ENCODE measurements around the gene KLHL26. TPM values are rescaled to one million over a fixed set of nuclear protein-coding genes. Genes with fewer than 3 reads are reported as not detected.

KLHL26 gene
- total RNA-seq, 1 donor from 2014 or later: 8.3 TPM

DNA sequence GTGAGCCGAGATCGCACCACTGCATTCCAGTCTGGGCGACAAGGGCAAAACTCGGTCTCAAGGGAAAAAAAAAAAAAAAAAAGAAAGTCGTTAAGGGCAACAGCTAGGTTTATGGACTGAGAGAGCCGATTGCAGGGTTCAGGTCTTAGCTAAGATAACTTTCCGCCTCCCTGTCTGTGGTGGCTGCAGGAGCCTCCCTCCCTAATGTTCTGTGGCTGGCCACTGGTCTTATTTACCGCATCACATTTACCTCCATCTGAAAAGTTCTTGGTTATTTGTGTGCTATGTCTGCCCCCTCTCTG lies 45.9 kb downstream of the KLHL26 start:
- no peak for DNase-seq (ENCODE audit: extremely low spot score in 2 of 2)
- peaks cover 29% of the 10 kb centered on the region for H3K4me1 ChIP-seq
- H3K9me3 ChIP-seq: no peaks in the 10 kb centered on the region
- TF ChIP-seq, protein P1, sequence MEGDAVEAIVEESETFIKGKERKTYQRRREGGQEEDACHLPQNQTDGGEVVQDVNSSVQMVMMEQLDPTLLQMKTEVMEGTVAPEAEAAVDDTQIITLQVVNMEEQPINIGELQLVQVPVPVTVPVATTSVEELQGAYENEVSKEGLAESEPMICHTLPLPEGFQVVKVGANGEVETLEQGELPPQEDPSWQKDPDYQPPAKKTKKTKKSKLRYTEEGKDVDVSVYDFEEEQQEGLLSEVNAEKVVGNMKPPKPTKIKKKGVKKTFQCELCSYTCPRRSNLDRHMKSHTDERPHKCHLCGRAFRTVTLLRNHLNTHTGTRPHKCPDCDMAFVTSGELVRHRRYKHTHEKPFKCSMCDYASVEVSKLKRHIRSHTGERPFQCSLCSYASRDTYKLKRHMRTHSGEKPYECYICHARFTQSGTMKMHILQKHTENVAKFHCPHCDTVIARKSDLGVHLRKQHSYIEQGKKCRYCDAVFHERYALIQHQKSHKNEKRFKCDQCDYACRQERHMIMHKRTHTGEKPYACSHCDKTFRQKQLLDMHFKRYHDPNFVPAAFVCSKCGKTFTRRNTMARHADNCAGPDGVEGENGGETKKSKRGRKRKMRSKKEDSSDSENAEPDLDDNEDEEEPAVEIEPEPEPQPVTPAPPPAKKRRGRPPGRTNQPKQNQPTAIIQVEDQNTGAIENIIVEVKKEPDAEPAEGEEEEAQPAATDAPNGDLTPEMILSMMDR (IDR thresholded peaks at IDR 0.05): no peak
- TF ChIP-seq POLR2A (IDR thresholded peaks at IDR 0.05) (no peak), POLR2AphosphoS5 (IDR thresholded peaks at IDR 0.05; ENCODE audit: insufficient read depth in 1 of 2, low read depth in 1 of 2) (no peak)
- intact Hi-C loops (cut with DNase I): loop anchor here (10.0 kb wide), 1 partner anchor 162 kb away; no protein-coding TSS in a partner anchor
- H3K4me3 ChIP-seq: peak overlapping the region; percentile 50 to 64
- no peaks in the 10 kb centered on the region for H3K27me3 ChIP-seq
- H3K36me3 ChIP-seq: no peaks in the 10 kb centered on the region
- peak overlapping the region; percentile 84 for H3K27ac ChIP-seq

DNA sequence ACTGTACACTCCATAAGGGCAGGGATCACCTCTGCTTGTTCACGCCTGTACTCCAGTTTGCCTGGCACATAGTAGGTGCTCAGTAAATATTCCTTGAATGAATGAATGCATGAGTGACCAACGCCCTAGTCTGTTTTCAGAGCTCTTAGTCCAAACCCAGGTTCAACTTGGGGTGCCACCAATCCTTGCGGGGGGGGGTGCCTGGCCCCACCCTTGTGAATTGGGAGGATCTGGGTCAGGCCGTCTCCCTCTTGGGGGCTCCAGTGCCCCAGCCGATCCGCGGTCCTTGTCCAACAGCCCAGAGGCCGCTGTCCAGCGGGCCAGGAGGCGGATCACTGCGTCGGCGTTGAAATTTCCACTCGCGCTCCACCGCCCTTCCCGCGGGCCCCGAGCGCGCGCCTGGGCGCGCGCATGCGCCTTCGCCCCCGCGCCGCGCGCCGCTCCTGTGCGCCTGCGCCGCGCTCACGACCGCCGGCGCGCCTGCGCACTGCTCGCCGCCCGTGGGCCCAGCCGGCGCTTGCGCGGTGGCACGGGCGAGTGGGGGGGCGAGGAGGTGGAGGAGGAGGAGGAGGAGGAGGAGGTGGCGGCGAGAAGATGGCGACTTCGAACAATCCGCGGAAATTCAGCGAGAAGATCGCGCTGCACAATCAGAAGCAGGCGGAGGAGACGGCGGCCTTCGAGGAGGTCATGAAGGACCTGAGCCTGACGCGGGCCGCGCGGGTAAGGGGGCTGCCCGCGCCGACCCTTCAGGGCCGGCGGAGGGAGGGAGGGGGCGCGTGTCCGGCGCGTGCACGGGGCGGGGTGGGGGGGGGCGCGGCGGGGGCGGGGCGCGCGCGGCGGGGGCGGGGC lies 46.5 kb downstream of the KLHL26 start, which contains the start of gene CRTC1:
Gene CRTC1, plus strand, starts transcription at position 572 of the 849 bp plus-strand sequence. Its CDS starts 23 bp downstream, at position 595.
- H3K4me1 ChIP-seq: peaks cover 23% of the 10 kb centered on the region
- TF ChIP-seq POLR2AphosphoS5 (IDR thresholded peaks at IDR 0.05; ENCODE audit: insufficient read depth in 1 of 2, low read depth in 1 of 2): peak in 1 of 2 donors; percentile 80
- TF ChIP-seq POLR2A (IDR thresholded peaks at IDR 0.05): peak in 1 of 2 donors; percentile 61
- TF ChIP-seq, protein P1 (IDR thresholded peaks at IDR 0.05): no peak
- H3K9me3 ChIP-seq: no peaks in the 10 kb centered on the region
- no peaks in the 10 kb centered on the region for H3K36me3 ChIP-seq
- peak within 1 kb of the TSS; percentile 50 to 64 for H3K4me3 ChIP-seq
- no peaks in the 10 kb centered on the region for H3K27me3 ChIP-seq
- intact Hi-C loops (cut with DNase I): loop anchor here (10.0 kb wide), 1 partner anchor 161 kb away; no protein-coding TSS in a partner anchor
- DNase-seq (ENCODE audit: extremely low spot score in 2 of 2): no peak
- peak within 1 kb of the TSS; percentile 84 for H3K27ac ChIP-seq

DNA sequence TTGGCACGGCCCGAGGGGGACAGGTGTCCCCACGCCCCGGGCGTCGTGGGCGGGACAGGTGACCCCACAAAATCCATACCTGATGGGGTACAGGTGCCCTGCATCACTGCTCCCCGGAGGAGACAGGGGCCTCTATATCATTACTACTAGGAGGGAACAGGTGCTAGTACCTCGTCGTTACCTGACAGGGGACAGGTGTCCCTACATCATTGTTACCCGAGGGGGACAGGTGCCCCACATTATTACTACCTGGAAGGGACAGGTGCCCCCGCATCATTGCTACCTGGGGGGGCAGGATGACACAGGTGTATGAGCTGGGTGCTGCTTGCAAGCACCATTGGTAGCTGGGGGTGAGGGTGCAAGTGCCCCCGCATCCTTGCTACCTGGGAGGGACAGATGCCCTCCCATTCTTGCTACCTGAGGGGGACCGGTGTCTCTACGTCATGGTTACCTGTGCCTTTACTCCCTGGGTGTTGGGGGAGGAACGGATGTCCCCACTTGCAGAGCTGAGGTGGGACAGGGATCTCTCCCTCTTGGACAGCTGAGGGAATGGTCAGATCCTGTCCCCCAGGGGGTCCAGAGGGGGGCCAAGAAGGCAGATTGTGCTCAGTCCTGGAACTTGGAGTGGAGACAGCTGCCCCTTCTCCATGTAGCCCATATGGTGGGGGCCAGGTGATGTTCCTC lies 47.3 kb downstream of the KLHL26 start:
- Histone ChIP-seq H3K4me3 (peak overlapping the region; percentile 50 to 64), H3K27me3 (no peaks in the 10 kb centered on the region), H3K27ac (peak overlapping the region; percentile 68), H3K36me3 (no peaks in the 10 kb centered on the region), H3K4me1 (peaks cover 20% of the 10 kb centered on the region), H3K9me3 (no peaks in the 10 kb centered on the region)
- no peak for DNase-seq (ENCODE audit: extremely low spot score in 2 of 2)
- TF ChIP-seq, protein P1 (IDR thresholded peaks at IDR 0.05): no peak
- TF ChIP-seq POLR2A (IDR thresholded peaks at IDR 0.05) (no peak), POLR2AphosphoS5 (IDR thresholded peaks at IDR 0.05; ENCODE audit: insufficient read depth in 1 of 2, low read depth in 1 of 2) (no peak)
- intact Hi-C loops (cut with DNase I): loop anchor here (10.0 kb wide), 1 partner anchor 161 kb away; no protein-coding TSS in a partner anchor

DNA sequence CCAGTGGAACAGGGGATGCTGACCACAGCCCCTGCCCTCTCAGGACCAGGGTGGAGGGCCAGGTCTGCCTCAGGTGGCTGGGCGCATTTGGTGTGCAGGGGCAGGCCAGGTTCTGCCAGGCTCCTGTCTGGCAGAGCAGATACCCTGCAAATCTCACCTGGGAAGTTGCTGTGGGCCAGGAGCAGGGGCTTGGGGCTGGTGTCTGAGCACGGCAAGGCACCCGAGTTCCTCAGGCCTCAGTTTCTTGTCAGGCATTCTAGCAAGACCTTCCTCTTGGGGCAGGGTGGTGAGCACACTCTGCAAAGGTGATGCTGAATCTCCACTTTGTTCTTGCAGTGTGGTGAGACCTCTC lies 47.8 kb downstream of the KLHL26 start:
- Histone ChIP-seq H3K4me1 (peaks cover 20% of the 10 kb centered on the region), H3K36me3 (no peaks in the 10 kb centered on the region), H3K9me3 (no peaks in the 10 kb centered on the region), H3K27ac (peak overlapping the region; percentile 68), H3K27me3 (no peaks in the 10 kb centered on the region), H3K4me3 (peak overlapping the region in 1 of 2 donors; percentile 64)
- no peak for DNase-seq (ENCODE audit: extremely low spot score in 2 of 2)
- no peak for TF ChIP-seq POLR2A (IDR thresholded peaks at IDR 0.05)
- intact Hi-C loops (cut with DNase I): loop anchor here (10.0 kb wide), 1 partner anchor 160 kb away; no protein-coding TSS in a partner anchor

DNA sequence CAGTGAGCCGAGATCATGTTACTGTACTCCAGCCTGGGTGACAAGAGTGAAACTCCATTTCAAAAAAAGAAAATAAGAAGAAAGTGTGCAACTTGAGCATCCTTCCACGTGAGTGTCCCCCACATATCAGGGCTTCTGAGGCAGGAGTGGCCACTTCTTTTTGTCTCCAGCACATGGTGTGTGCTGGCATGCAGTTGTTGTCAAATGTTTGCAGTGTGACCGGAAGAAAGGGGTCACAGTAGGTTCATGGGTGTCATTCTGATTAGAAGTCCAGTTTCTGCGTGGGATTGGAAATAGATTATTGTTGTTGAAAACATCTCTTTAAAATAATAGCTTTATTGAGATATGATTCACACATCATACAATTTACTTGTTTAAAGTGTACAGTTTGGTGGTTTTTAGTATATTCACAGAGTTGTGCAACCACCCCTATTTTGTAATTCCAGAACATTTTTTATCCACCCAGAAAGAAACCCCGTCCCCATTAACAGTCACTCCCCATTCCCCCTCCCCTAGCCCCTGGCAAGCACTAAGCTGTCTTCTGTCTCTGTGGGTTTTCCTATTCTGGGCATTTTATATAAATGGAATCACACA lies 48.9 kb downstream of the KLHL26 start:
- TF ChIP-seq POLR2A (IDR thresholded peaks at IDR 0.05): no peak
- TF ChIP-seq POLR2AphosphoS5 (IDR thresholded peaks at IDR 0.05; ENCODE audit: insufficient read depth in 1 of 2, low read depth in 1 of 2): no peak
- TF ChIP-seq, protein P1 (IDR thresholded peaks at IDR 0.05): no peak
- peaks cover 20% of the 10 kb centered on the region for H3K4me1 ChIP-seq
- intact Hi-C loops (cut with DNase I): loop anchor here (10.0 kb wide), 1 partner anchor 159 kb away; no protein-coding TSS in a partner anchor

More for the DNA sequence above, 48.9 kb downstream of the KLHL26 start:
- Histone ChIP-seq H3K9me3 (no peaks in the 10 kb centered on the region), H3K27me3 (no peaks in the 10 kb centered on the region), H3K27ac (no peak overlapping the region), H3K36me3 (no peaks in the 10 kb centered on the region), H3K4me3 (no peak overlapping the region)
- no peak for DNase-seq (ENCODE audit: extremely low spot score in 2 of 2)

Data from vagina (tissue), 2 donors.